Heart left ventricle (tissue), 13 donors: ENCODE results near the gene SYCP1.

ENCODE experiments used
- CTCF ChIP-seq, 12 donors: fragments of 200-600 bp; sonication (generic) in 4 of 12; IDR thresholded peaks; one replicate each; pipeline versions ENCODE4 v1.5.0 to v1.8.0; 2018 to 2022; ENCODE audit warnings: antibody characterized with exemption in 12 of 12, mild to moderate bottlenecking in 5 of 12
- POLR2A ChIP-seq, 2 donors: fragments of 450-650 bp; IDR thresholded peaks; one replicate each; pipeline ENCODE4 v1.6.1; 2017; ENCODE audit warnings: antibody characterized with exemption in 2 of 2, mild to moderate bottlenecking in 2 of 2, moderate library complexity in 2 of 2
- donor health status: ischemic (EF 13 %, LVEDD 7.1; RV severe dilation, severe dysfunction).
- donor health status: DM: no; HTN: yes; CAD: no.
- donor health status: DM: no; HTN: no; CAD: no.
- donor health status: ischemic (EF 25% LVEDD 6.9; RV normal size, moderate dysfunction).
- donor health status: ischemic (EF 25% LVEDD 5.7; RV mildly dilated, moderate dysfunction).
- donor health status: ischemic (EF 35%, LVEDD 5.7; RV mildly dilated, moderate dysfunction).
- donor health status: nonischemic (EF 11% LVEDD 7.7; RV severe dilation, severe dysfunction).
- donor health status: DM: yes; HTN: yes; CAD: no.
- donor health status: PGD.
- donor health status: ischemic (EF 29% LVEDD 5.4; RV normal size, mild dysfunction).
- donor health status: nonischemic (EF 23%, LVEDD 6.1; RV moderate dilation, normal function).

GRCh38 chr1:114820392-114820791, 34.3 kb upstream of the SYCP1 start:
- TF ChIP-seq CTCF (IDR thresholded peaks at IDR 0.05): no peak
- no peak for TF ChIP-seq POLR2A (IDR thresholded peaks at IDR 0.05)
